Gastrocnemius medialis (tissue), 4 donors: ENCODE data around the gene PBX2.

Source experiments
- POLR2A ChIP-seq, 2 donors: fragments of 450-650 bp; IDR thresholded peaks; one replicate each; pipeline ENCODE4 v1.6.1; 2017; ENCODE audit warnings: antibody characterized with exemption in 2 of 2, mild to moderate bottlenecking in 2 of 2, moderate library complexity in 2 of 2
- TF ChIP-seq, protein P1 (sequence below), 5 experiments: fragments of 450-650 bp in 3 of 5; fragments of 200-600 bp in 2 of 5; sonication (generic) in 2 of 5; IDR thresholded peaks in 4 of 5; conservative IDR thresholded peaks in 1 of 5; 1 replicate in 4 of 5; 2 replicates in 1 of 5; pipeline ENCODE4 v1.5.1; 2016 to 2019; ENCODE audit warnings: antibody characterized with exemption in 5 of 5, mild to moderate bottlenecking in 3 of 5, moderate library complexity in 3 of 5

DNA sequence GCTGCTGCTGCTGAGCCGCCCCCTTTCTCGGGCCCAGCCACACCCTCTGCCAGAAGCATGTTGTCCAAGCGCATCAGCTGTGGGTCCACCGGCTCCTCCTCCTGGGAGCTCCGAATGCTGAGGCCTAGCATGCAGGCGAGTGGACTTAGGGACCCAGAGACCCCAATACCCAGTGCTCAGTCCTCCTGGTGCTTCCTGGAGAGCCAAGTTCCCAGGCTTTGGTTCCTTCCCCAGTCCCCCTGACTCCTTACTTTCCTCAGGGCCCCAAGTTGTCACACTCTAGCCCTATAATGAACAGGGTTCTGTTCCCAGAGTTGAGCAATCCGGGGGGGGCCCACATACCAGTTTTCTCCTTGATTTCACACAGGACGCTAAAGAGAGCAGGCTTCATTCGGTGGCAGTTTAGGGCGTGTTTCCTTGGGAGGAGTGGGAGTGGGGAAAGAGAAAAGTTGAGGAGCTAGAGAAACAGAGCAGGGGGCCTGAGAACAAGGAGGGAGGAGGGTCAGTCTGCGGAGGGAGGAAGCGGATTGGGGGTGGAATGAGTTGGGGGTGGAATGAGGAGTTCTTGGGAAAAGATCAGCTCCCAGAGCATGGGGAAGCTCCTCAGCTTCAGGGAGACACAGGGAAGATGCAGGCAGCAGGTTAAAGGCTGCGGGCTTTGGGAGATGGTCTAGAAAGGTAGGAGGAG, 1.5 kb downstream of the PBX2 start:
- TF ChIP-seq, protein P1, sequence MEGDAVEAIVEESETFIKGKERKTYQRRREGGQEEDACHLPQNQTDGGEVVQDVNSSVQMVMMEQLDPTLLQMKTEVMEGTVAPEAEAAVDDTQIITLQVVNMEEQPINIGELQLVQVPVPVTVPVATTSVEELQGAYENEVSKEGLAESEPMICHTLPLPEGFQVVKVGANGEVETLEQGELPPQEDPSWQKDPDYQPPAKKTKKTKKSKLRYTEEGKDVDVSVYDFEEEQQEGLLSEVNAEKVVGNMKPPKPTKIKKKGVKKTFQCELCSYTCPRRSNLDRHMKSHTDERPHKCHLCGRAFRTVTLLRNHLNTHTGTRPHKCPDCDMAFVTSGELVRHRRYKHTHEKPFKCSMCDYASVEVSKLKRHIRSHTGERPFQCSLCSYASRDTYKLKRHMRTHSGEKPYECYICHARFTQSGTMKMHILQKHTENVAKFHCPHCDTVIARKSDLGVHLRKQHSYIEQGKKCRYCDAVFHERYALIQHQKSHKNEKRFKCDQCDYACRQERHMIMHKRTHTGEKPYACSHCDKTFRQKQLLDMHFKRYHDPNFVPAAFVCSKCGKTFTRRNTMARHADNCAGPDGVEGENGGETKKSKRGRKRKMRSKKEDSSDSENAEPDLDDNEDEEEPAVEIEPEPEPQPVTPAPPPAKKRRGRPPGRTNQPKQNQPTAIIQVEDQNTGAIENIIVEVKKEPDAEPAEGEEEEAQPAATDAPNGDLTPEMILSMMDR (IDR thresholded peaks at IDR 0.05 in 4 of 5, conservative IDR thresholded peaks at IDR 0.05 in 1 of 5), result no peak
- TF ChIP-seq POLR2A (IDR thresholded peaks at IDR 0.05), result no peak
